ENCODE results near the gene SLC38A3.
"Not testable (repeated sequence)": the region's sequence is repeated elsewhere in the genome, so short reads cannot be mapped to it uniquely, and the experiment has no call there.

Gene SLC38A3

GRCh38 chr3:50210176-50210509 is 5.1 kb downstream of the SLC38A3 start:
- DNase-seq (ENCODE audit: low spot score), result no peak

- no peak for DNase-seq (ENCODE audit: low spot score)
Observed at GRCh38 chr3:50210510-50211367, 5.7 kb downstream of the SLC38A3 start.

- not testable (repeated sequence) for DNase-seq (ENCODE audit: low spot score)
Observed at GRCh38 chr3:50211368-50211717, 6.3 kb downstream of the SLC38A3 start.

- DNase-seq (ENCODE audit: low spot score), result no peak
Observed at GRCh38 chr3:50211930-50212329, 6.9 kb downstream of the SLC38A3 start.

- DNase-seq (ENCODE audit: low spot score), result no peak
Observed at GRCh38 chr3:50212502-50212901, 7.4 kb downstream of the SLC38A3 start.

GRCh38 chr3:50212971-50213370 is 7.9 kb downstream of the SLC38A3 start:
- no peak for DNase-seq (ENCODE audit: low spot score)

- DNase-seq (ENCODE audit: low spot score), result no peak
Observed at GRCh38 chr3:50213373-50213772, 8.3 kb downstream of the SLC38A3 start.

GRCh38 chr3:50214824-50215223 is 9.8 kb downstream of the SLC38A3 start:
- DNase-seq (ENCODE audit: low spot score), result no peak

- no peak for DNase-seq (ENCODE audit: low spot score)
Observed at GRCh38 chr3:50215529-50215928, 10.5 kb downstream of the SLC38A3 start.

GRCh38 chr3:50217681-50218080 is 12.6 kb downstream of the SLC38A3 start:
- DNase-seq (ENCODE audit: low spot score), result no peak

GRCh38 chr3:50218448-50218847 is 13.4 kb downstream of the SLC38A3 start:
- DNase-seq (ENCODE audit: low spot score), result no peak

GRCh38 chr3:50219285-50219684 is 14.2 kb downstream of the SLC38A3 start:
- DNase-seq (ENCODE audit: low spot score), result no peak

GRCh38 chr3:50220109-50220508 is 15.0 kb downstream of the SLC38A3 start:
- DNase-seq (ENCODE audit: low spot score), result no peak

- DNase-seq (ENCODE audit: low spot score), result no peak
Observed at GRCh38 chr3:50221051-50221410, 16.0 kb downstream of the SLC38A3 start.

- no peak for DNase-seq (ENCODE audit: low spot score)
Observed at GRCh38 chr3:50221411-50222168, 16.5 kb downstream of the SLC38A3 start.

GRCh38 chr3:50222169-50222528 is 17.1 kb downstream of the SLC38A3 start:
- DNase-seq (ENCODE audit: low spot score), result no peak

GRCh38 chr3:50224639-50225038 is 19.6 kb downstream of the SLC38A3 start:
- DNase-seq (ENCODE audit: low spot score), result no peak

- no peak for DNase-seq (ENCODE audit: low spot score)
Observed at GRCh38 chr3:50226888-50227389, 21.9 kb downstream of the SLC38A3 start.

GRCh38 chr3:50227390-50228183 is 22.5 kb downstream of the SLC38A3 start:
- peak; percentile 88 for DNase-seq (ENCODE audit: low spot score)

GRCh38 chr3:50228184-50228763 is 23.2 kb downstream of the SLC38A3 start:
- not testable (repeated sequence) for DNase-seq (ENCODE audit: low spot score)

GRCh38 chr3:50229490-50229889 is 24.4 kb downstream of the SLC38A3 start:
- DNase-seq (ENCODE audit: low spot score), result no peak

Data from SK-N-DZ (cell line).